HG03520 (cell line): ENCODE data around the gene MUTYH.

Experiments
- ATAC-seq: cut with Tn5 transposase; IDR thresholded peaks from one replicate; pipeline ENCODE4 v1.9.1; 2021; ENCODE audit warnings: mild to moderate bottlenecking, moderate library complexity; ENCODE audit not compliant: unreplicated experiment

Gene MUTYH

GRCh38 chr1:45282351-45282750 lies 57.9 kb downstream of the MUTYH start:
- ATAC-seq = no peak
